GM21526 (cell line): Measurements from ENCODE around the gene UBE2G1.

ENCODE experiments used
- ATAC-seq: cut with Tn5 transposase; IDR thresholded peaks from one replicate; pipeline ENCODE4 v1.9.1; 2021; ENCODE audit warnings: moderate library complexity; ENCODE audit not compliant: unreplicated experiment, low FRiP score

The UBE2G1 gene

DNA sequence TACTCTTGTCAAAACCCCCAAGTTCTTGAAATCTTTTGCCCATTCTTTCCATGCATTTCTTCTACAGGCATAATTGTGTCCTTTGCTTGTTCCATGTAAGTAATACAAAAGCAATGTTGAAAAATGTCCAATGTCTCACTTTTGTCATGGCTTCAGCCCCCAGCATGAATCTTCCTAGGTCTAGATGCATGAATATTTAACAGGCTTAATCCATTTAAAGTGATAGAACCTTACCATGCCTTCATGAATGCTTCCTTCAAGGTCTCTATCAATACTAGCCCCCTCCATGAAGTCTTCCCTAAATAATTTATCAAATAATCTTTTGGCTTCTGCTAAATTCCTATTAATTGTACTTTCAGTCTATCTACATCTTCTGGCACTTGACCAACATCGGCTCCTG, 56.6 kb downstream of the UBE2G1 start:
- no peak for ATAC-seq

DNA sequence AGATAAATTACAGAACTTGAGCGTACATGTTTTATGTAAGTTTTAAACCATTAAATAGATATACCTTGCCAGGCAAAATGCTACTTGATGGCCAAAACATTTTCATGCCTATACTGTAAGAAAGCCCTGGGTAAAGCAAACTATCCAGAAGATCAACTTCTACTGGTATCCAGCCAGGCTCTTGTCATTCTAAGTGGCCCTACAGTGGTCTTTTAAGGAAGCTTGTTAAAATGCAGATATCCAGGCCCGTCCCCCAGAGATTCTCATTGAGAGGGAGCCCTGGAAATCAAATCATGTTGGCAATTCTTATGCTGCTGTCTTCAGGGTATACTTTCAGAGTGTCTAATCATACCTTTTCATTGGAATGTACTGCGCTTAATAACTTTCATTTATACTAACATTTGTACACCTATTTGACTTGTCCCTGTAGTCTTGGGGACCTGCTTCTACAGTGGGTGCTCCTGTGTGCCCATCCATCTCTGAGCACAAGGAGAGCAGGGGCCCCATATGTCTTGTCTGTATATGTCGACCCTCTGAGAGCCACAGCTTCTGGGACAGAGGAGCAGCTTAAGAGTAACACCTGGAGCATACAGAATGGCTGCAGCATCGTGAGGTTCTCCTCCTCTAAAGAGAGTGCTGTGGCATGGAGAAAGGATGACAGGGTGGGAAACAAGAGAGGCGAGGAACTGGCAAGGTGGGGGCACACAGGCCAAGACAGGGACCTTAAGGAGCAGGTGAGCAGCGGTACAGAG, 59.1 kb downstream of the UBE2G1 start:
- no peak for ATAC-seq

DNA sequence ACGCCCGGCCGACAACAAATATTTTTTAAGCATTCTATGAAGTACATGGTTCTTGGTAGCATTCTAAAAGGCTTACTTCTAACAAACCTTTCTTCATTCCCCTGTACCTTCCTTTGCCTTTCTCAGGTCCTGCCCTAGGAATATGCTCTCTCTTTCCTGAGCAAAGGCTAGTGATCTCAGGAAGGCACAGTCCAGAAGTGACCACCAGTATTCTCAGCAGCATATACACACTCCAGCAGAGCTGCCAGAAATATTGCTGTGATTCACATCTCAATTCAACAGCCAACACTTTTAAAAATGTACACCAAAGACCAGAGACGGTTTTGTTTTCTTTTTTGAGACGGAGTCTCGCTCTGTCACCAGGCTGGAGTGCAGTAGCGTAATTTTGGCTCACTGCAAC, 61.3 kb downstream of the UBE2G1 start:
- no peak for ATAC-seq

DNA sequence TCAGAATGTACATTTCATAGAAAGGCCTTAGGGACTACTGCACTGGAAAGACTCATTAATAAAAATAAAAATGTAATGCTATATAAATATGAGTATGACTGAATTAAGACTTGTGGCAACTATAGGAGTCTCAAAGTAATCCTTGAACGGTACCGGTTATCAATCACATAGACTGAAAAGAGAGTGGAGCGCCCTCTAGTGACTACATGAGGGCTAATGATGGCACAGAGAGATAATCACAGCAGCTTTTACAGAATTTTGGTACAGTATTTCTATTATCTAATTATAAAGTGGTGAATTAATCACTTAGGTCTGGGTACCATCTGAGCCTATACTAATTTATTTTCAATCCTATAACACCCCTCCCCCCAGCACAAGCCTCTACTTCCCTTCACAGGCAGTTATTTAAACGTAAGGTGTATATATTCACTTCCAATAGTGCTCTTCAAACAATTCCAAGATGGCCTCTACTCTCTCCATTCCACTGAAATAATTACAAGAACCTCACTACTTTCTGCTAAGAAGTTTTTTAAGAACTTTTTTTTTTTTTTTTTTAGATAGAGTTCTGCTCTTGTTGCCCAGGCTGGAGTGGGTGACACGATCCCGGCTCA, 62.0 kb downstream of the UBE2G1 start:
- ATAC-seq = no peak

DNA sequence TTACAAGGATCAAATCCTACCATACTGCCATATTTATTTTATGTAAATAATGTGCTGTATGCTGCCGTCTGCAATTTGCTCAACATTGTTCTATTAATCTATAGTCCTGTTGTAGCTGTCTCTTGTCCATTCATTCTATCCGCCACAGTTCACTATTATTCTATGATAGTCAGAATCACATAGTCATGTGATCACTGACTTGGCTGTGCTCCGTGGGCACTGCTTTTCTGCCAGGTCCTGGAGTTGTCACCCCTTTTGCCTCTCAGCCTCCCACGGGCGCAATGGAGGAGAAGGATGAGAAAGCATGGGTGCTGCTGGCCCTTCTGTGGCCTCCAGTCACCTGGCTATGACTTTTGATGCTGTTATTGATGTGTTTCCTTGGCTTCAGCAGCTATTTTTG, 65.4 kb downstream of the UBE2G1 start:
- ATAC-seq = no peak

DNA sequence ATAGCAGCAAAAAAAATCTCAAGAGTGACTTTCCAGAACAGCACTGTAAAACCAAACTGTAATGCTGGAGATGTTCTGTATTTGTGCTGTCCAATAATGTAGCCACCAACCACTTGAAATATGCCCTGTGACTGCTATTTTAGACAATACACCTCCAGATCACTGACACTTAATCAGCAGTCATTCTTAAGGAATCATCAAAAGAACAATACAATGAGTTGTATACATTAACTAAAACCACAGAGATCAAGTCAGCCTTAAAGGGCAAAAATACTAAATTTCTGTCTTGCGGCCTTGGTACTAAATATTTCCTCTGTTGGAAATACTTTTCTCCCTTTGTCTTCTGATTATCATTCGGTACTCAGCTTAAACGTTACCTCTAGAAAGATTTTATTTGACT, 69.1 kb downstream of the UBE2G1 start:
- ATAC-seq = no peak

DNA sequence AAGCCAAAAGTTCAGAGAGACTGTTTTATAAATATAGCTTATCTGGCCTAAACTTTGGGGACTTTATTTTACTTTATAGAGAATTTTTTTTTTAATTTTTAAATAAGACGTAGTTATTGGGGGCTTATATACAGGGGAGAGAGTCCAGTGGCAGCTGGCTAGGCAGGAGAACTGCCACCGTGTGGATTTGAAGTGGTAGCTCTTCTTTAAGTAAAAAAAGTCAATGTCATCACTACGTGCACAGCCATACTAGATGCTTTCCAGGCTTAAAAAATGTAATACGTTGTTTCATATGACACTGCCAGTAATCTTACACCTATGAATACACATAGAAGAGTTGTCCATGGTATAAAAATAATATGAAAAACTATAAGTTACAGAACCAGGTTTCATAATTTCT, 70.8 kb downstream of the UBE2G1 start:
- no peak for ATAC-seq

DNA sequence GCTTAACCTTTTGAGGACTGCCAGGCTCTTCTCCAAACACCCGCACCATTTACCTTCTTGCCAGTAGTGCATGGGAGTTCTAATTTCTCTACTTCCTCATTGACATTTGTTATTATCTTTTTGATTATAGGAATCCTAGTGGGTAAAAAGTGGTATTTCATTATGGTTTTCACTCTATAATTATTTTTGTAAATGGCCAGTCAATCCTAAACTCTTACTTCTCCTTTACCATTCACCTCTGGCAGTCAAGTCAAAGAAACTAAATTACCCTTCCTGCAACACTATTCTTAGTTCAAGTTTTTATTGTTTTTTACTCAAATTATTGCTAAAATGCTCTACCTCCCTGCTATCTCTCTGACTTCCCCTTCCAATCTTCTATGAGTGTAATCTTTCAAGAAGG, 72.9 kb downstream of the UBE2G1 start:
- ATAC-seq = no peak

DNA sequence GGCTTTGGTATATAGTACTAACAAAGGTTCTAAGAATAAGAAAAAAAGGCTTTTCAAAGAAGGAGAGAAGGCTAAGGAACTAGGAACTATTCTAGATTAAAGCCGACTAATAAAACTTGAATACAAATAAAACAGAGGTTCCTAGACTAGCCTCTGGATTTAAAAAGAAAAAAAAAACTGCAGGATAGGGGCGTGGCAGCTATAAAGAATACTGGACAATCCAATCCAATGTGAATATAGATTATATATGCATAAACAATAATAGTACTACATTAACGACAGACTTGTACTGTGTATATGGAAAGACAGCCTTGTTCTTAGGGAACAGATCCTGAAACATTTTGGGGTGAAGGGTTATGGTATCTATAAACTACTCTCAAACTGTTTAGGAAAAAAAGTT, 78.8 kb downstream of the UBE2G1 start:
- no peak for ATAC-seq

DNA sequence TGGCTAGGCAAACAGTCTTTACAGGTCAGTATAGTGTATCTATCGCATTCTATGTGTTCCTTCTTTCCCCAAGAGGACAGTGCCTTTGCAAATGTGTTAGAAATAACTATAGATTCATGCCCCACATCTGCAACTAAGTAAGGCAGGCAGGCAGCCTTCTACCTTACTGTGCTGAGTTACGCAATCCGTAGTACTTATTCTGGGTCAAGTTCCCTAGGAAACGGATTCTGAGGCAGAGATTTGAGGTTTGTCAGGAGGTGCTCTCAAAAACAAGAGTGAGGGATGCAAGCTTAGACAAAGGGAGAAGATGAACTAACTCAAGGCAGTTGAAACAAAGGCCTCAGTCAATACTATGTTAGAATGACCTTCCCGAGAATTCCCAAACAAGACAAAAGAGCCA, 90.0 kb downstream of the UBE2G1 start:
- no peak for ATAC-seq

DNA sequence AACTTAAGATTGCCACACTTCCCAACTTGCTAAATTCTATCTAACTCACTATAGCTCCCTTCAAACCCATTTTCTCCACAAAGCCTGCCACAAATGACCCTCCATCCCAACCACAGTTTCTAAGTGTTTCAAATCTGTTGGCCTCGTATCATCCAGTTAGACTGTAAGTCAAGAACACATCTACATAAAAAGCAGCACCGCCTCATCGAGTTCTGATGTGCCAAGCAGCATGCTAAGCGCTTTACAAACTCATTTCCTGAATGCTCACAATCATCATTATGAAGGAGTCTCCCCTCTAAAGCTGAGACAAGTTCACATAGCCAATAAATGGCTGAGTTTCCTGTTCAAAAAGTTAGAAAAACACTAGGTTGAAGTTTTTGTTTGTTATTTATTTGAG, 93.5 kb downstream of the UBE2G1 start:
- ATAC-seq = no peak

DNA sequence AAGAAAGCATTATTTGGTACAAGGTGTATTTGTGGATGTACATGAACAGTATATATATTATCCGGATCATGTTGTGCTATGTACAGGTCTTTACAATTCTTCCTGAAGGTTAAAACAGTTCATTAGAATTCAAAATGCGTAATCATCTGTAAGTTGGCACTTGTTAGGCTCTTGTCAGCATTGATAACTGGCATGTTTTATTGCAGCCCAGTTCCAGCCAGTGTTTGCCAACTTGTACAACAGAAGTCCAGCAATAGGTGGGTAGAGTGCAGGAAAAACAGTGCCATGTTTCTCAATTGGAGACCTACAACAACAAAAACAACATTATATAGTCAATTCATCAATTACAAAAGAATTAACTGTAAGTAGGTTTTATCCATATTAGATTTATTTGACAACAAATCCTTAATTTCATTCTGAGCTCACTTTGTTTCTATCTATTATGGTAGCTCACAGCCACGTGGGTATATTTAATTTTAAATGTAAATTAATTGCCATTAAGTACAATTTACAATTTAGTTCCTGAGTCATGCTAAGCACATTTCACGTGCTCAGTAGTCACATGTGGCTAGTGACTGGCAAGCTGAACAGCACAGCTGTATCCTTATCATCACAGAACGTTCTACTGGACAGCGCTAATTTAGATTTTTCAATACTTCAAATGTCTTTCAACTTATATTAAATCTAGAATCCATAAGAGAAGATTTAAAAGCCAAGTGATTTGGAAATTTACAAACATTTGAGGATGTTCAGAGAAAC, 94.1 kb downstream of the UBE2G1 start:
- no peak for ATAC-seq

DNA sequence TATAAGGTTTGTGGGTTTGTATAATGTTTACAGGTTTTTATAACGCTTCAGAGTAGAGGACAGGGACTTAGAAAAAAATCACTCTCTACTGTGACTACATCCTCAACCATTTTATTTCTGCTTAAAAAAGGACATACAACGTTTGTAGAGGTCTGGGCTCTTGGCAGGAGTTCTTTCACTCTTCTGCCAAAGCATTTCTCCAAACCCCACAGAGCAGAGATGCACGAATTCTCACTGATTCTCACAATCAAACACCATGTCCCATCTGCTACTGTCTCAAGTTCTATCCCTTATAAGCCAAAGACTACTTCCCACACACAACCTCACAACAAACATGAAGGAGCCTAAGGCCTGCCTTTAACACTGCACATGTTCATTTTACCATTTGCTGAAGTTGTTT, 95.7 kb downstream of the UBE2G1 start:
- no peak for ATAC-seq

DNA sequence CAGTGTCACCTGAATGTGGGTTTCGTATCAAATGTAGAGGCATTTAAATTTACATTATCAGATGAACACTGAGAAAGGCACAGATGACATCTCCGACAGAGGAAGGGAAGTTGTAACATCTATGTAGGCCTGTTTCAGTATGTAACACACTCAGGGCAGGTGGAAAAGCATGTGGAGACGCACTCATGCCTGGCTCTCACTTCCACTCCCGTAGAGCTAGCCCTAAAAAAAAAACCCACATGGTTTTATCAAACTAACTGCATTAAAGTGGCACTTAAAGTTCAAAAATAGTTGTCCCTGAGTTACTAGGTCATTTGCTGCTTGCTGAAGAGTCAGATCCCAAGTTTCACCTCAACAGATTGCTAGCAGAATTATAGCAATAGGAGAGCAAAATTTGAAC, 96.6 kb downstream of the UBE2G1 start:
- ATAC-seq = no peak

DNA sequence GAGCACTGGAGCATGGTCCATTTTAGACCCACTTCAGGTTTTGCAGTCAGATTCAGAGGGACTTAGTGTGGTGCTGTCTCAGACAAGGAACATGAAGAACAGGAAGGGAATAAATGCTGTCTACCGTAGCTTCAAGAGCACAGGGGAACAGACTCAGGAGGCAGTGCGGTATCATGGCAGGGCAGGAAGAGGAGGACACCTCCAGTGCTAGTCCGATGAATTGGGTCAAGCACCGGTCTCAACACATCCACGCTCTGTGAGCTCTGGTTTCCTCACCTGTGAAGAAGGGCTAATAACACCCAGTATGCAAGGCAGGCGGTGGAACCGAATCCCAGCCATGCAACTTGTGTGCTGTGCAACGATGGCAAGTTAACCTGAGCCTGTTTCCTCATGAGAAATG, 99.1 kb downstream of the UBE2G1 start:
- ATAC-seq = no peak

DNA sequence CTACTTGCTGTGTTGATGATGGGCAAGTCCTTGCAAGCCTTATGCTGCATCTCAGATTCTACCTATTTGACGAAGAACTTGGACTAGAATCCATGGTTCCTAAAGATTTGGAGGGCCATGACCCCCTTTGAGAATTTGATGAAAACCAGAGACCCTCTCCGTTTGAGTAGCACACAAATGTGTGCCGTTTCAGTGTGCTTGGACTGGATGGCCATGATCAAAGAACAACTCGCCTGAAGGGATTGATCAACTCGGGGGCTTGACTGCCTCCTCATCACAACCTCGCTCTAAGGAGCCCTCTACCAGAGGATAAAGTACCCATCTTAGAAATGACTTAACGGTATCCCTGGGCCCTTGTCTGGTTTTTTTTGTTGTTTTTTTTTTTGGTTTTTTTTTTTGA, 99.9 kb downstream of the UBE2G1 start:
- ATAC-seq = no peak

DNA sequence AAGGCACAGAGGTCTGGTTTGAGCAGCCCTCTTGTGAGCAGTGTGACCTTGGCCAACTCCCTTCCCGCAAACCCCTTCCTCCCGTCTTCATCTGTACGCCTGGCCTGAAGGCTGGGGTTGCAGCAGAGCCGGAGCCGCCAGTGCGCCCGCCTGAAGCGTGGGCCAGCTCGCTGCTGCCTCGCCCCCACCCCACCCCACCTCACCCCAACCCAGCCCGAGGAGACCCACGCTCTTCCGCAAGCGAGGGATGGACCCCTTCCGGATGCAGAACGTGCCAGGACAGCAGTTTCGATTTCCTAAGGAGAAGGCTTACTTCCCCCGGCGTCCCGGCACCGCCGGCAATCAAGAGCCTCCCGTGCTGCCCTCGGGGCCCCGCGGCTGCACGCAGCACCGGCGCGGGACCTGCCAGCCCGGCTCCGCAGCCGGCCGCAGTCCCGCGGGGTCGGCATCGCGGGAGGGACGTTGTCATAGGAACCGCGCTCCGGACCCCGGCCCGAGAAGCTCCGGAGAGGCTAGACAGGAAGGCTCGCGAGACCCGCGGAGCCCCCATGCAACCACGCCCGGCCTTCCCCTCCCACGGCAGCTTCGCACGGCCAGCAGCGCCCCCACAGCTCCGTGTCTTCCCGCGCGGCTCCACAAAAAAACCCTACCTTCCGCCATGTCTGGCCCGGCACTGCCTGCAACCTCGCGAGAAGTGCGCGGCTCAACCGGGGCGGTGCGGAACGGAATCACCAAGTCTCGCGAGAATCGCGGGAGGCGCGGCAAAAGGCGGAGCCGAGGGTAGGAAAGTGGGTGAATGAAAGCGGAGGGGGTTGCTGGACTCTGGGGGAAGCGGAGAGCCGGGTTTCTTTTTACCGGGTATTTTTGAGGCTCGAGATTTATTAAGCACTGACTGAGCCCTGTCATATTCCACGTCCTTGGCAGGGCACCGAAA, 102.9 kb downstream of the UBE2G1 start, which contains the start of gene ANKFY1:
ANKFY1 (minus strand) TSS at position 698 of the 934 bp plus-strand sequence; CDS start at position 660, 38 bp downstream.
- ATAC-seq = peak; percentile 77

DNA sequence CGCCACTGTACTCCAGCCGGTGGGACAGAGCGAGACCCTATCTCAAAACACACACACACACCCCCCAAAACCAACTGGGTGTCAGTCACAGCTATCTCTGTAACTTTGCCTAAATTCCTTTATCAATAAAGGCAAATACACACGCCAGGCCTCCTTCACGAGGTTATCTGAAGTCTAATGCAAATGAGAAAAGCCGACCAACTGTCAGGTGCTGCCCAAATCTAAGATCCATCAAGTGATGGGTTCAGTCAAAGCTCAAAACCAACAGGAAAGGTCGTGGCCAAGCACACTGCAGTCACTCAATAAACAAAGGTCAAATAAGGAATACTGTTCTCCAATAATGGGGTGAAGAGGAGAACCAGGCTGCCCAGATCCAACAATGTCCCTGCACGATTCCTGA, 103.8 kb downstream of the UBE2G1 start:
- no peak for ATAC-seq

DNA sequence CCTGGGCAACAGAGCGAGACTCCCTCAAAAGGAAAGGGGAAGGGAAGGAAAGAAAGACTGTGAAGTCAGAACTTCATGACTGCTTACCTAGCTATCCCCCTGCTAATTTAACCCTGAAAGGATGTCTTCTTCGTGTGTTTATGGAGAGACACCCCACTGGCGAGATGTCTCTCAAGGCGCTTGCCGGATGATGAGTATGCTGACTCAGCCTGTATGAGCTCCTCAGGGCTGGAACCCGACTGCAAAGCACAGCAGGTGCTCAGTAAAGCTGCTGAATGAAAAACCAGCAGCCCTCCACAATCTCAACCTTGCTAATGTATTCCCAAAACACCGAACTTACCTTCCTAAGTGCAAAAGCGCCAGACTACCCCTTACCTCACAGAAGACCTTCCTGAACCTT, 105.0 kb downstream of the UBE2G1 start:
- ATAC-seq = no peak

DNA sequence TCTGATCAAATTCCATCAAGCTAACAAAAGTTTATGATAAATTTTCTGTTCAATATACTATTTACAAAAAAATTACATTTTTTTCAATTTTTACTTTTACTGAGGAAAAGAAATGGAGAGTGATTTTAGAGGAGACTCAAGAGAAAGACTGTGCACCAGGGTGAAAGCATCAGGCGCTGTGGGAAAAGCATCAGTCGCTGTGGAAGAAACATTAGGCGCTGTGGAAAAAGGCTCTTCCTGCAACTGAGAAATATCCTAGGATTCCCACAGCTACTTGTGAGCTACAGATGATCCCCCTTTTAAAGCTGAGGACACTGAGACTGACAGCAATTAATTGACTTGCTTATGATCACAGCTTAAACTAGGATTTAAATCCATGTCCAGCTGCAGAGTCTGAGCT, 107.6 kb downstream of the UBE2G1 start:
- no peak for ATAC-seq

DNA sequence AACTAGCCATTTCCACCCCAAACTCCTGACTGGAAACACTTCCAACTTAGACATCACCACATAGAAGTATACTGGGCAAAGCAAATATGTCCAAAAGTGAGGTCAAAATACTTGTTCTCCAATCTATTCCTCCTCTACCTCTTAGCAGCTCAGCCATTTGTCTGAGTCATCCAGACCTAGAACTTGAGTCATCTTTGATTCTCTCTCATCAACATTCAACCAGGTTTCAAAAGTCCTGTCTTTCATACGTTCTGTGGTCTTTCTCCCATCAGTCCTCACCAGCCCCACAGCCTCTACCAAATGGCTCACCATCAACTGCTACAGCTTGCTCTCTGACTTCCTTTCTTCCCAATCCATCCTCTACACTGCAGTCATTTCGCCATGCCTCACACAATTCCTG, 109.5 kb downstream of the UBE2G1 start:
- ATAC-seq = no peak
